ENCODE results near the gene PRKG1. TPM values are rescaled to one million over a fixed set of nuclear protein-coding genes. Genes with fewer than 3 reads are reported as not detected.

The PRKG1 gene
- total RNA-seq, 1 experiment from 2014 or later, result 10.4 TPM

GRCh38 chr10:52115823-52116222, 1041.5 kb downstream of the PRKG1 start:
- no peak for TF ChIP-seq CTCF (conservative IDR thresholded peaks at IDR 0.05)
- Histone ChIP-seq H3K4me1 (ENCODE audit: insufficient read depth, low read length) (no peaks in the 10 kb centered on the region), H3K23me2 (ENCODE audit: insufficient read length, low read depth, low read length, poor library complexity, severe bottlenecking) (no peaks in the 10 kb centered on the region), H2BK5ac (ENCODE audit: insufficient read length, low read length) (no peak overlapping the region), H2BK15ac (ENCODE audit: low read depth, low read length) (no peak overlapping the region), H3K14ac (ENCODE audit: insufficient read depth, low read length) (no peak overlapping the region), H4K91ac (ENCODE audit: insufficient read length, low read depth, low read length) (no peak overlapping the region), H2AFZ (ENCODE audit: low read length) (no peak overlapping the region), H3T11ph (ENCODE audit: low read length) (no peak overlapping the region), H3K79me1 (ENCODE audit: insufficient read depth, low read depth, low read length, poor library complexity, severe bottlenecking) (no peaks in the 10 kb centered on the region), H3K23ac (ENCODE audit: insufficient read length, low read depth, low read length) (no peak overlapping the region), H3K18ac (ENCODE audit: insufficient read length, low read depth, low read length) (no peak overlapping the region), H4K5ac (ENCODE audit: insufficient read length, low read depth, low read length) (no peak overlapping the region), H3K79me2 (ENCODE audit: insufficient read depth, low read length) (no peaks in the 10 kb centered on the region), H3K9ac (ENCODE audit: extremely low read depth, insufficient read length, low read length) (no peak overlapping the region), H3K9me3 (ENCODE audit: control insufficient read depth, low read depth, low read length) (no peaks in the 10 kb centered on the region), H3K4ac (ENCODE audit: low read depth, low read length) (no peak overlapping the region), H2BK20ac (ENCODE audit: low read depth, low read length, poor library complexity, severe bottlenecking) (no peak overlapping the region), H4K8ac (replicated peaks; ENCODE audit: insufficient read length, low read depth, low read length) (no peak overlapping the region), H3K27ac (ENCODE audit: insufficient read length, low read depth, low read length) (no peak overlapping the region), H3K56ac (ENCODE audit: insufficient read length, low read depth, low read length) (no peak overlapping the region), H2AK5ac (ENCODE audit: insufficient read length, low read length) (no peak overlapping the region), H2BK12ac (ENCODE audit: insufficient read length, low read depth, low read length) (no peak overlapping the region), H2BK120ac (ENCODE audit: low read depth, low read length, poor library complexity, severe bottlenecking) (no peak overlapping the region), H3K27me3 (ENCODE audit: insufficient read depth, low read length) (no peaks in the 10 kb centered on the region), H3K4me2 (ENCODE audit: insufficient read depth, insufficient read length, low read length) (no peak overlapping the region), H4K20me1 (ENCODE audit: control insufficient read depth, insufficient read depth, insufficient read length) (no peaks in the 10 kb centered on the region)
- DNase-seq, result no peak
- no CpG with 5 or more reads among the region's 3 CpGs for WGBS (ENCODE audit: extremely low coverage, insufficient read length, low lambda C conversion rate)
- H3K4me1 Mint-ChIP-seq, result peaks cover 0 to 6% of the 10 kb centered on the region in 2 experiments; a peak in 3 of 4 replicates
- H3K27me3 Mint-ChIP-seq (ENCODE audit: low read depth), result no peaks in the 10 kb centered on the region
- H3K36me3 Mint-ChIP-seq (ENCODE audit: insufficient read depth in 1 of 3, low read depth in 3 of 3), result no peaks in the 10 kb centered on the region
- H3K27ac Mint-ChIP-seq, result no peak overlapping the region
- no peaks in the 10 kb centered on the region for H3K9me3 Mint-ChIP-seq
- H3K4me3 Mint-ChIP-seq, result no peak overlapping the region

All from H9 (cell line).